GM12872 (cell line): Measurements from ENCODE around the gene FAM118B.

Experiments
- TF ChIP-seq, protein P1 (sequence below): IDR thresholded peaks from 3 replicates; pipeline ENCODE4 v1.5.1; 2011; ENCODE audit warnings: low read depth, mild to moderate bottlenecking, low read length, moderate library complexity; ENCODE audit not compliant: insufficient read depth

FAM118B gene

DNA sequence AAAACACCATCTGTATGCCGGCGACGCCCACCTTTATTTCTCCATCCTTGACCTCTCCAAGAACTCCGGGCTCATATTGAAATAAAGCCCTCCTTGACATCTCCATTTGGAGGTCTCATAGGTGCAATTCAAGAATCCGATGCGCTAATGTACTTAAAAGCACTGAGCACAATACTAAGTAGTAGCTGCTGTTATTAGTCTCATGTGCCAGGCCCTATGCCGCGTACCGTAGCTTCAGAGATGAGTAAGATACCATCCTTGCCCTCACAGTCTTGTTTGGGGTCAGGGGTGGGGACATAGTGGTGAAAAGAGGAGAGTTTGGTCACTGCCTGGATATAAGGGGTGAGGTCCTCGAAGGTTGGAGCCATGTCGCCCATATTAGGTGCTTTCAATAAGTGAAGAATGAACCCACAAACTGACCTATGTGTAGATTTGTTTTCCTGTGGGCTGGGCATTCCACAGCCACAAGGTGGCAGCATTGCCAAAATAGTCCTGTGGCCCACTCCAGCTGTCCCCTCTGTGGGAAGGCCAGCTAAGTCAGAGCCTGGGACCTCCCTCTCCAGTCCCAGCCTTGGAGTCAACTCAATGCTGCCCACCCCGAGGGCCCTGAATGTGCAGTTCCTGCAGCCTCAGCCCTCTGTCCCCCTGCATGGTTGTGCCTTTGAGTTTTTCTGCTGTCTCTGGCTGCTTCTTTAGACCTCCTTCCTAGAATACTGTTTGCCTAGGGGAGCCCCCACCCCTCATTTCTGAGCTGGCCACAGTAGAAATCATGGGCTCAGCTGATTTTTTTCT is 98.8 kb downstream of the FAM118B start:
- TF ChIP-seq, protein P1, sequence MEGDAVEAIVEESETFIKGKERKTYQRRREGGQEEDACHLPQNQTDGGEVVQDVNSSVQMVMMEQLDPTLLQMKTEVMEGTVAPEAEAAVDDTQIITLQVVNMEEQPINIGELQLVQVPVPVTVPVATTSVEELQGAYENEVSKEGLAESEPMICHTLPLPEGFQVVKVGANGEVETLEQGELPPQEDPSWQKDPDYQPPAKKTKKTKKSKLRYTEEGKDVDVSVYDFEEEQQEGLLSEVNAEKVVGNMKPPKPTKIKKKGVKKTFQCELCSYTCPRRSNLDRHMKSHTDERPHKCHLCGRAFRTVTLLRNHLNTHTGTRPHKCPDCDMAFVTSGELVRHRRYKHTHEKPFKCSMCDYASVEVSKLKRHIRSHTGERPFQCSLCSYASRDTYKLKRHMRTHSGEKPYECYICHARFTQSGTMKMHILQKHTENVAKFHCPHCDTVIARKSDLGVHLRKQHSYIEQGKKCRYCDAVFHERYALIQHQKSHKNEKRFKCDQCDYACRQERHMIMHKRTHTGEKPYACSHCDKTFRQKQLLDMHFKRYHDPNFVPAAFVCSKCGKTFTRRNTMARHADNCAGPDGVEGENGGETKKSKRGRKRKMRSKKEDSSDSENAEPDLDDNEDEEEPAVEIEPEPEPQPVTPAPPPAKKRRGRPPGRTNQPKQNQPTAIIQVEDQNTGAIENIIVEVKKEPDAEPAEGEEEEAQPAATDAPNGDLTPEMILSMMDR = peak; percentile 90

DNA sequence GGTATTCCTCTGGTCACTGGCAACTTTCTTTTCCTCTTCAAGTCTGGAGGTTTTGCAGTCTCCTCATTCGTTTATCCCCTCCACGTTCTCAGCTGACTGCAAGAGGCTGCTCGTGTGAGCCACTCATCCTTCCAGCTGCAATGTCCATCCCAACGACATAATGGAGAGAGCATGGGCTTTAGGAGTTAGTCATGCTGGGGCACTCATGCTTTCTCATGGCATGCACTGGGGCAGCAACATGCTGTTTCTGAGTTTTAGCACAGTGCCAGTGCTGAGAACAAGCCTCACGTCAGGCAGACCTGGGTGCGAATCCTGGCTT is 99.4 kb downstream of the FAM118B start:
- TF ChIP-seq, protein P1 = no peak

DNA sequence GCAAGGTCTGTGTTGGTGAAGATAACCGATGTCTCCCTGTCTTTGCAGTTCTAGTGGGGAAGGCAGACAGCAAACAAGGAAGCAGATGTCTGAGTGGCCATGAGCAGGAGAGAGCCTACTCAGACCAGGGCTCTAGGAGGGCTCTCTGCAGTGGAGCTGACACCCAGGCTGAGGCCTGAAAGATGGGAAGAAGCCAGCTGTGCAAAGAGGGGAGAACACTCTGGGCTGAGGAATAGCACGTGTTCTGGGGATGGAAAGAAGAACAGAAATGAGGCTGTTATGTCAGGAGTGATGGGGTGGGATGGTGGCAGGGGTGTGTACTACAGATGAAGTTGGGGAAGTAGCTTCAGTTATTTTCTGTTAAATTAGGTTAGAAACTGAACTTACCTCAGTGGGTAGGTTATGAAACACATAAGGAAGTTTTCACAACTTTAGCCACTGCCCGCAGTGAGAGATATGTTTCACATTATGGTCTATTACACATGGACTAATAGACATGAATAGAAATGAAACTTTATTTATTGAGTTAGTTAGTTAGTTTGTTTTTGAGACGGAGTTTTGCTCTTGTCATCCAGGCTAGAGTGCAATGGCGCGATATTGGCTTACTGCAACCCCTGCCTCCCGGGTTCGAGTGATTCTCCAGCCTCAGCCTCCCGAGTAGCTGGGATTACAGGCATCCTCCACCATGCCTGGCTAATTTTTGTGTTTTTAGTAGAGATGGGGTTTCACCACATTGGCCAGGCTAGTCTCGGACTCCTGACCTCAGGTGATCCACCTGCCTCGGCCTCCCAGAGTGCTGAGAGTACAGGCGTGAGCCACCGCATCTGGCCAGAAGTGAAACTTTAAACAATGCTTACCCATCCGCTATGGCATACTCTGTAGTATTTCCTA is 100.1 kb downstream of the FAM118B start:
- TF ChIP-seq, protein P1 = no peak
